Psoas muscle (tissue), 8 donors: ENCODE data around the gene SLC45A3. TPM values are rescaled to one million over a fixed set of nuclear protein-coding genes. Genes with fewer than 3 reads are reported as not detected.

Source experiments
- ATAC-seq, 4 donors: fragments of 200-7000 bp; cut with Tn5 transposase; one replicate each; pipeline ENCODE4 v1.9.1; 2020; ENCODE audit warnings: moderate library complexity in 3 of 4, mild to moderate bottlenecking in 2 of 4
- DNase-seq, 2 donors: peaks; one replicate each; pipeline ENCODE4 v3.0.0-alpha.2; 2020
- H3K27ac ChIP-seq: fragments of 200-600 bp; one replicate; pipeline ENCODE4 v1.8.0; 2022
- H3K27me3 ChIP-seq, 3 donors: fragments of 200-600 bp in 1 of 3; one replicate each; pipeline versions ENCODE4 v1.6.1 to v1.8.0; 2013 to 2022; ENCODE audit warnings: low read length in 2 of 3, mild to moderate bottlenecking in 2 of 3, moderate library complexity in 1 of 3; ENCODE audit not compliant: insufficient read depth in 3 of 3
- H3K36me3 ChIP-seq, 2 donors: fragments of 200-600 bp in 1 of 2; one replicate each; pipeline versions ENCODE4 v1.6.1 to v1.8.0; 2013 to 2022; ENCODE audit warnings: low read depth in 1 of 2, mild to moderate bottlenecking in 1 of 2, moderate library complexity in 1 of 2; ENCODE audit not compliant: insufficient read depth in 1 of 2
- H3K4me1 ChIP-seq: fragments of 200-600 bp; one replicate; pipeline ENCODE4 v1.8.0; 2022
- H3K4me3 ChIP-seq: fragments of 200-600 bp; one replicate; pipeline ENCODE4 v1.8.0; 2022; ENCODE audit warnings: mild to moderate bottlenecking
- H3K9me3 ChIP-seq: fragments of 200-600 bp; one replicate; pipeline ENCODE4 v1.8.0; 2022
- WGBS, 3 donors: extraction: QIAGEN DNeasy Blood & Tissue Kit; methylation state at CpG; one replicate each; pipeline versions ENCODE4 v1.1.6 to v1.1.7; 2013; 5-methylcytosine and 5-hydroxymethylcytosine counted together
- intact Hi-C, 2 donors: fragments of 100-400 bp; cut with DNase I; formaldehyde crosslinking; loops; one replicate each; pipeline versions ENCODE4 v1.11.0 to v1.14.2; 2022
- polyA plus RNA-seq, 3 donors: library from polyadenylated mRNA; stranded (reverse); fragments of 200-250 nt; gene quantifications; one replicate each; pipeline ENCODE4 v1.2.3, GENCODE V29; 2013
- total RNA-seq, 4 donors: library from RNA; stranded (reverse); fragmentation: NEBNext Ultra II Directional in 2 of 4; extraction: Animal tissue kit (Norgen Biotek cat#: 25700) in 2 of 4; gene quantifications; one replicate each; pipeline versions ENCODE4 v1.2.1 to v1.2.4, GENCODE V29; 2021 to 2023
- TF ChIP-seq, protein P1 (sequence below): fragments of 200-600 bp; IDR thresholded peaks from one replicate; pipeline ENCODE4 v1.8.0; 2022; ENCODE audit warnings: antibody characterized with exemption
- donor health status: healthy with polysubstance abuse.
- donor health status: DM: no; HTN: no; CAD: no; lungs with moderate emphysema.
- donor health status: Bipolar disorder and iron deficiency.
- donor health status: healthy.
- donor health status: DM: yes; HTN: yes; CAD: no.
- donor health status: DM: no; HTN: no; CAD: no.
- donor health status: DM: no; HTN: no; CAD: no.
- donor health status: DM: yes; HTN: yes; CAD: no.

Gene SLC45A3
- total and polyA plus RNA-seq, 7 donors: 0.15 to 2.7 (median 0.46) TPM

DNA sequence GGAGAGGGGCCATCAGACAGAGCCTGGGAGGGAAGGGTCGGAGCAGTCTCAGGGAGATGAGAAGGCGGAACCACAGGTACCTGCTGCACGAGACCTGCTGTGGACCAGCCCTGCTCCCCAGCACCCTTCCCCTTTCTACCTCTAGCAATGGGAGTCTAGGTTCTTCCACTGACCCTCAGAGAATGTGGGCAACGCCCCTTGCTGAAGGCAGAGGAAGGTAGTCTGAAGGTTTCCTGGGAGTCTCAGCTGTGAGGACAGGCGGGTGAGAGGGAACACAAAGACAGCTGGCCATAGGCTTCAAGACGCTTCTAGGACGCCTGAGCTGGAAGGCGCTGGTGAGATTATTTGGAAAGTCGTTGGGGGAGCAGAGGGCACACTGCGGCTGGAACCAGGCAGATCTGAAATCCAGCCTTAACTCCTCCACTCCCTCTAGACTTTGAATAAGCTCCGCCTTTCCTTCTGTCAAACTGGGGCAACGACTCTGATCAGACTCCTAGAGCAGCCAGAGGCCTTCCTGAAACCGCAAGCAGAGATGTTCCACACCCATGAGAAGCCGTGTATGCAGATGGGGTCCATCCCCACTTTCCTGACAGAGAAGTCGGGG is 18.1 kb downstream of the SLC45A3 start:
- WGBS, 3 donors: 73 to 81% (median 76%) methylated on average over 15 of the region's 15 CpGs
- H3K9me3 ChIP-seq: no peaks in the 10 kb centered on the region
- H3K27ac ChIP-seq: no peak overlapping the region
- H3K27me3 ChIP-seq: no peaks in the 10 kb centered on the region
- DNase-seq (no peak), ATAC-seq (no peak)
- no peaks in the 10 kb centered on the region for H3K4me1 ChIP-seq
- H3K4me3 ChIP-seq: no peak overlapping the region
- intact Hi-C loops: no loop called here
- TF ChIP-seq, protein P1, sequence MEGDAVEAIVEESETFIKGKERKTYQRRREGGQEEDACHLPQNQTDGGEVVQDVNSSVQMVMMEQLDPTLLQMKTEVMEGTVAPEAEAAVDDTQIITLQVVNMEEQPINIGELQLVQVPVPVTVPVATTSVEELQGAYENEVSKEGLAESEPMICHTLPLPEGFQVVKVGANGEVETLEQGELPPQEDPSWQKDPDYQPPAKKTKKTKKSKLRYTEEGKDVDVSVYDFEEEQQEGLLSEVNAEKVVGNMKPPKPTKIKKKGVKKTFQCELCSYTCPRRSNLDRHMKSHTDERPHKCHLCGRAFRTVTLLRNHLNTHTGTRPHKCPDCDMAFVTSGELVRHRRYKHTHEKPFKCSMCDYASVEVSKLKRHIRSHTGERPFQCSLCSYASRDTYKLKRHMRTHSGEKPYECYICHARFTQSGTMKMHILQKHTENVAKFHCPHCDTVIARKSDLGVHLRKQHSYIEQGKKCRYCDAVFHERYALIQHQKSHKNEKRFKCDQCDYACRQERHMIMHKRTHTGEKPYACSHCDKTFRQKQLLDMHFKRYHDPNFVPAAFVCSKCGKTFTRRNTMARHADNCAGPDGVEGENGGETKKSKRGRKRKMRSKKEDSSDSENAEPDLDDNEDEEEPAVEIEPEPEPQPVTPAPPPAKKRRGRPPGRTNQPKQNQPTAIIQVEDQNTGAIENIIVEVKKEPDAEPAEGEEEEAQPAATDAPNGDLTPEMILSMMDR: no peak
- H3K36me3 ChIP-seq: no peaks in the 10 kb centered on the region

DNA sequence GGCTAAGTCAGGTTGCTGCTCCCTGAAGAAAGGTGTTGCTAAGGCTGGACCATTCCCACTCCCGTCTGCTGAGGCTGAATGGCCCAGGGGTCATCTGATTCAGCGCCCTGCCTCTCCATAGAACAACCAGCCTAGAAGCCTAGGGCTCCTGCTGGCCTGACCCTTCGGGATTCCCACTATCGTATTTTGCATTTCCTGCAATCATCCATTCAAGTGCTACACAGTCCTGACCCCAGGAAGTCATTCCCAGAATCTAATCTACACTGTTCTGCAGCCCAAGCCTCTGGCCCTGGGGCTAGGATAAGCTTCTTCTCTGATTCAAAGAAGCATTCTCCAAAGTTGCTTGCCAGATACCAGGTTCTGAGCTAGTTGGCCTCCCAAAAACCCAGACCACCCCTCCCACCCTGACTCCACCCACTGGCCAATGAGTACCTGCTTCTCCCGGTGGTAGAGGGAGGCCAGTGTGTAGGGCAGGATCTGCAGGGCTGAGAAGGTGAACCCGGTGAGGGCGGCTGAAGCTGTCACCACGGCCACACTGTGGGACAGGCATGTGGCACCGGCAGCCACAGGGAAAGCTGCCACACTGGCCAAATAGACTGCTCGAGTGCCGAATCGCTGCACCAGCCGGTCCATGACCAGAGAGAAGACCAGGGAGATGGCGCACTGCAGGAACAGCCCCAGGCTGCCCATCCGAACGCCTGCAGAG is 18.7 kb downstream of the SLC45A3 start:
- WGBS, 3 donors: 72 to 83% (median 76%) methylated on average over 15 to 16 of the region's 16 CpGs
- H3K36me3 ChIP-seq: no peaks in the 10 kb centered on the region
- H3K4me3 ChIP-seq: no peak overlapping the region
- TF ChIP-seq, protein P1: no peak
- no peak for ATAC-seq
- intact Hi-C loops: no loop called here
- H3K4me1 ChIP-seq: no peaks in the 10 kb centered on the region
- H3K27me3 ChIP-seq: no peaks in the 10 kb centered on the region
- no peaks in the 10 kb centered on the region for H3K9me3 ChIP-seq
- H3K27ac ChIP-seq: no peak overlapping the region
- no peak for DNase-seq

DNA sequence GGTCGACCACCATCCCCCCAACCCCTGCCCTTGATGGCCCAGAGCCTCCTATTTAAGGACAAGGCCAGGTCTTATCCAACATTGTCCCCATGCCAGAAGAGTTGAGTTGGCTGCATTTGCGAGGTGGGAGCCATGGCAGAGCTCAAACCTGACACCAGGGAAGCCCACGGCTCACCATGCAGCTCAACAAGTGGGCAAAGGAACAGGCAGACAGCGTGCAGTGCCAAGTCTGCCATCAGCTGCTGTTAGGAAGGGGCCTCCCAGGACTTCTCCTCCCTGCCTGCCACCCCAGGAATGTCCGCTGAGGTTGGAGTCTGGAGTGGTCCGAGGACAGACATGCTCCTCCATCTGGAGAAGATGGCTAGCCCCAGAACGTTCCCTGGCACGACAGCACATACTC is 19.9 kb downstream of the SLC45A3 start:
- no peak for ATAC-seq
- TF ChIP-seq, protein P1: no peak
- 61 to 74% (median 64%) methylated on average over 8 of the region's 8 CpGs for WGBS, 3 donors
- no peaks in the 10 kb centered on the region for H3K36me3 ChIP-seq
- no peak for DNase-seq
- intact Hi-C loops: no loop called here
- H3K27ac ChIP-seq: no peak overlapping the region
- H3K9me3 ChIP-seq: no peaks in the 10 kb centered on the region
- no peaks in the 10 kb centered on the region for H3K27me3 ChIP-seq
- no peaks in the 10 kb centered on the region for H3K4me1 ChIP-seq
- no peak overlapping the region for H3K4me3 ChIP-seq

DNA sequence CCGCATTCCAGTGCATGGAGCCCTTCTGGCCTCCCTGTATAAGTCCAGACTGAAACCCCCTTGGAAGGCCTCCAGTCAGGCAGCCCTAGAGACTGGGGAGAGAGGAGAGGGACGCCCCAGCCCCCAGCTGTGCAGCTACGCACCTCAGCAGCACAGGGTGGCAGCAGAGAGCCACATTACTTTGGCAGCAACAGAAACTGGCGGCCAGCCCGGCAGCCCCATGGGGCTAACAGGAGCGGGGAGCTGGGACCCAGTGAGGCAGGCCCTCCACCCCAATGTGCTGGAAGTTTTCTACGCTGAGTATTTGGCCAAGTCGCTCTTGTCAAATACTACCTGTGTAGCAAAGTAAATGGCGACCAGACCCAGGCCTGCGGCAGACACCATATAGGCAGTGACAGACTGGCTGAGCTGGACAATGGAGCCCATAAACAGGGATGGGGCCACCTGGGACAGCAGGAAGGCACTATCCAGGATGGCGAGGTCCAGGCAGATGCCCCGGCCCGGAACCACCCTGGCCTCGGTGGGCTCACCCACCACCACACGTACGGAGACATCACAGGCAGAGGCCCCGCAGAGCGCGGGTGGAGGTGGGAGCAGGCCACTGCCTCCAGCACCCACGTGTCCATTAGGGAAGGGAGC is 21.2 kb downstream of the SLC45A3 start:
- 45 to 52% (median 49%) methylated on average over 20 of the region's 20 CpGs for WGBS, 3 donors

More for the DNA sequence above, 21.2 kb downstream of the SLC45A3 start:
- TF ChIP-seq, protein P1: peak; percentile 83
- Histone ChIP-seq H3K36me3 (no peaks in the 10 kb centered on the region), H3K9me3 (no peaks in the 10 kb centered on the region), H3K4me1 (no peaks in the 10 kb centered on the region), H3K27me3 (no peaks in the 10 kb centered on the region), H3K27ac (no peak overlapping the region), H3K4me3 (peak overlapping the region; percentile 22)
- intact Hi-C loops: loop anchor here (1.0 to 5.0 kb wide), 4 partner anchors 52 to 318 kb away; no protein-coding TSS in a partner anchor
- peak; percentile 79 to 90 for DNase-seq
- ATAC-seq: peak; percentile 77 to 91 (median 85)
